Common myeloid progenitor, CD34-positive (primary cell): ENCODE measurements around the gene BRD1.

Experiments used
- CTCF ChIA-PET: fragments of 350-600 bp; sonication (Branson Sonifier 250); formaldehyde crosslinking; loops from one replicate; lab custom pipeline; 2021; ENCODE audit warnings: antibody characterized with exemption; lab: Charles Lee
- POLR2A ChIA-PET: fragments of 350-600 bp; sonication (Branson Sonifier 250); formaldehyde crosslinking; loops from one replicate; lab custom pipeline; 2021; ENCODE audit warnings: antibody characterized with exemption; lab: Charles Lee
- DNase-seq, 3 donors: peaks; one replicate each; pipeline versions ENCODE4 v3.0.0 to v3.0.0-alpha.2; 2013
- H3K27ac ChIP-seq, 2 experiments: 1 replicate in 1 of 2; 2 replicates in 1 of 2; pipeline ENCODE4 v1.7.0; 2013; ENCODE audit warnings: inconsistent platforms in 2 of 2, low read length in 2 of 2, mild to moderate bottlenecking in 2 of 2, low read depth in 1 of 2, moderate library complexity in 1 of 2; ENCODE audit not compliant: severe bottlenecking in 2 of 2, insufficient read depth in 1 of 2, poor library complexity in 1 of 2
- H3K27me3 ChIP-seq, 5 experiments: replicated peaks in 2 of 5; 1 replicate in 3 of 5; 2 replicates in 2 of 5; pipeline versions ENCODE4 v1.6.1 to v1.7.0; 2013; ENCODE audit warnings: low read length in 4 of 5, mild to moderate bottlenecking in 2 of 5, moderate library complexity in 2 of 5, inconsistent platforms in 1 of 5; ENCODE audit not compliant: insufficient read depth in 5 of 5, control insufficient read depth in 4 of 5
- H3K36me3 ChIP-seq, 4 experiments: 1 replicate in 2 of 4; 2 replicates in 2 of 4; pipeline versions ENCODE4 v1.6.1 to v1.7.0; 2013; ENCODE audit warnings: low read length in 3 of 4, control low read depth in 1 of 4, mild to moderate bottlenecking in 1 of 4; ENCODE audit not compliant: control insufficient read depth in 4 of 4, insufficient read depth in 4 of 4
- H3K4me1 ChIP-seq, 4 experiments: 1 replicate in 3 of 4; 2 replicates in 1 of 4; pipeline versions ENCODE4 v1.6.1 to v1.7.1; 2013; ENCODE audit warnings: low read length in 3 of 4, mild to moderate bottlenecking in 3 of 4, control low read depth in 1 of 4, inconsistent platforms in 1 of 4, moderate library complexity in 1 of 4; ENCODE audit not compliant: control insufficient read depth in 4 of 4, insufficient read depth in 4 of 4; ENCODE audit errors: control extremely low read depth in 1 of 4
- H3K4me3 ChIP-seq, 7 experiments: 1 replicate in 4 of 7; 2 replicates in 3 of 7; pipeline versions ENCODE4 v1.5.1 to v1.7.0; 2013; ENCODE audit warnings: mild to moderate bottlenecking in 7 of 7, low read length in 6 of 7, moderate library complexity in 6 of 7, inconsistent platforms in 2 of 7, low read depth in 2 of 7, control low read depth in 1 of 7; ENCODE audit not compliant: insufficient read depth in 4 of 7, control insufficient read depth in 1 of 7; ENCODE audit errors: extremely low read depth in 1 of 7
- H3K9me3 ChIP-seq, 5 experiments: 1 replicate in 4 of 5; 2 replicates in 1 of 5; pipeline versions ENCODE4 v1.6.1 to v1.7.1; 2013; ENCODE audit warnings: low read length in 4 of 5, mild to moderate bottlenecking in 2 of 5, inconsistent platforms in 1 of 5, low read depth in 1 of 5, moderate library complexity in 1 of 5; ENCODE audit not compliant: control insufficient read depth in 4 of 5, insufficient read depth in 2 of 5; ENCODE audit errors: control extremely low read depth in 1 of 5
- WGBS: methylation state at CpG from one replicate; pipeline ENCODE4 v1.1.5; 2013; ENCODE audit not compliant: insufficient coverage; 5-methylcytosine and 5-hydroxymethylcytosine counted together

The BRD1 gene

DNA sequence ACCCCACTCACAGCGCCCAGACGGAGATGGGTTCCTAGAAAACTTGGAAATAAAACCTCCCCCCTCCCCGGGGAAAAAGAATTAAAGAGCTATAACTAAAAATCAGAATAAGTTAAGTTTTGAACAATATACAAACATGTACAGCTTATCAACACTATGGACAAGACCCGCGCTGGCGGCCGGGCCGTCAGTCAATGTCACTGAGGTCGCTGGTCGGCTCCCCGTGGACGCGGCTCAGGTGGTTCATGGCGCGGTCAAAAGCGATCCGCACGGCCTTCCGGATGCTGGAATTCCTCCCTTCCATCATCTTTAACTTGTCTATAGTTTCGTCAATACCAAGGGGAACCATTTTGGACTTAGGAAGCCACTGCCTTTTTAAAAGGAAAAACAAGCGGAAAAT lies 53.6 kb downstream of the BRD1 start:
- POLR2A ChIA-PET = no interaction called here
- H3K4me3 ChIP-seq = no peak overlapping the region
- no peaks in the 10 kb centered on the region for H3K9me3 ChIP-seq
- DNase-seq = no peak
- peaks cover 0 to 41% (median 25%) of the 10 kb centered on the region in 4 experiments for H3K4me1 ChIP-seq
- no peak overlapping the region for H3K27ac ChIP-seq
- CTCF ChIA-PET = interaction anchor here (1.4 kb wide), 1 partner anchor 9 kb away, joined by 3 read pairs; no protein-coding TSS in a partner anchor
- peaks cover 5 to 61% (median 46%) of the 10 kb centered on the region in 4 experiments for H3K36me3 ChIP-seq
- 95% methylated on average over 19 of the region's 21 CpGs for WGBS
- no peaks in the 10 kb centered on the region for H3K27me3 ChIP-seq

DNA sequence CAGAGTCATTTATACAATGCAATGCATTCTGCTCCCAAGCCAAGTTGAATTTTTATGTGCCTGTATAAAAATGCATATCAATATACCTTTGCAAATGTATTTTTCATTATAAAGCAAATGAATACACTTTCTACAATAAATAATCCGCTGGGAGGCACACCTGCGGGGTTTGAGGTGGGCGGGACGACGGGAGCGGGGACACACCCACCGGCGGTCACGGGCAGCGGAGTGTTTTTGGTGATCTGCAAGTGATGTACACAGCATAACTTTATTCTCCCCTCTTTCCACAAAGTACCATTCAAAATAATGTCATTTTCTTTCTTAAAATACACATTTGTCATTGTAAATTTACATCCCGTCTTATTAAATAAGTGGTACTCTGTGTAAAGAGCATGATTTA lies 54.1 kb downstream of the BRD1 start:
- Histone ChIP-seq H3K36me3 (peaks cover 5 to 59% (median 45%) of the 10 kb centered on the region in 4 experiments), H3K27me3 (no peaks in the 10 kb centered on the region), H3K27ac (no peak overlapping the region), H3K9me3 (no peaks in the 10 kb centered on the region), H3K4me1 (peaks cover 0 to 41% (median 25%) of the 10 kb centered on the region in 4 experiments), H3K4me3 (no peak overlapping the region)
- DNase-seq = no peak
- CTCF ChIA-PET = interaction anchor here (1.4 kb wide), 1 partner anchor 8 kb away, joined by 3 read pairs; no protein-coding TSS in a partner anchor
- WGBS = 100% methylated on average over 6 of the region's 11 CpGs
- POLR2A ChIA-PET = no interaction called here

DNA sequence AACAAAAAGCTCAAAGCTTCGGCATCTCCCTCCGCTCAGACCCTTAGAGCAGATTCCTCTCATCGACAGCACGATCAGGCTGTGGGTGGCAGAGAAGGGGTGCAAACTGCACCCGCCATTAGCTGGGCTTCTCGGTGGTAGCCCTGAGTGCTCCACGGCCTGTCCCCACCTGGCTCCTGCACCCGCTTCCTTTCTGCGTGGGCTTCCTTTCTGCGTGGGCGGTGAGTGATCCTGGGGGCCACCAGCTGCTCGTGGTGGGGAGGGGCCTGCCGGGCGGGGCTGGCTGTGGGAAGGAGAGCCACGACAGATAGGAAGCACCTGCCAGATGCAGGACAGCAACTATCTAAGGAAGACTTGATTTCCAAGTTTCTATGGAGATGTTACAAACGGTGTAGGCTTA lies 55.0 kb downstream of the BRD1 start:
- DNase-seq = peak; percentile 25 to 86 (median 83)
- no peaks in the 10 kb centered on the region for H3K9me3 ChIP-seq
- peak overlapping the region in 2 of 7 experiments; percentile 5 to 16 for H3K4me3 ChIP-seq
- no peaks in the 10 kb centered on the region for H3K27me3 ChIP-seq
- peak overlapping the region in 1 of 2 experiments; percentile 58 for H3K27ac ChIP-seq
- H3K4me1 ChIP-seq = peaks cover 0 to 41% (median 25%) of the 10 kb centered on the region in 4 experiments
- POLR2A ChIA-PET = interaction anchor here (1.2 kb wide), 1 partner anchor 38 kb away, joined by 3 read pairs; no protein-coding TSS in a partner anchor
- H3K36me3 ChIP-seq = peaks cover 5 to 52% (median 39%) of the 10 kb centered on the region in 4 experiments
- WGBS = 42% methylated on average over 9 of the region's 16 CpGs
- CTCF ChIA-PET = interaction anchor here (0.7 to 1.0 kb wide), 3 partner anchors 17 to 40 kb away, joined by 3 read pairs; no protein-coding TSS in a partner anchor

DNA sequence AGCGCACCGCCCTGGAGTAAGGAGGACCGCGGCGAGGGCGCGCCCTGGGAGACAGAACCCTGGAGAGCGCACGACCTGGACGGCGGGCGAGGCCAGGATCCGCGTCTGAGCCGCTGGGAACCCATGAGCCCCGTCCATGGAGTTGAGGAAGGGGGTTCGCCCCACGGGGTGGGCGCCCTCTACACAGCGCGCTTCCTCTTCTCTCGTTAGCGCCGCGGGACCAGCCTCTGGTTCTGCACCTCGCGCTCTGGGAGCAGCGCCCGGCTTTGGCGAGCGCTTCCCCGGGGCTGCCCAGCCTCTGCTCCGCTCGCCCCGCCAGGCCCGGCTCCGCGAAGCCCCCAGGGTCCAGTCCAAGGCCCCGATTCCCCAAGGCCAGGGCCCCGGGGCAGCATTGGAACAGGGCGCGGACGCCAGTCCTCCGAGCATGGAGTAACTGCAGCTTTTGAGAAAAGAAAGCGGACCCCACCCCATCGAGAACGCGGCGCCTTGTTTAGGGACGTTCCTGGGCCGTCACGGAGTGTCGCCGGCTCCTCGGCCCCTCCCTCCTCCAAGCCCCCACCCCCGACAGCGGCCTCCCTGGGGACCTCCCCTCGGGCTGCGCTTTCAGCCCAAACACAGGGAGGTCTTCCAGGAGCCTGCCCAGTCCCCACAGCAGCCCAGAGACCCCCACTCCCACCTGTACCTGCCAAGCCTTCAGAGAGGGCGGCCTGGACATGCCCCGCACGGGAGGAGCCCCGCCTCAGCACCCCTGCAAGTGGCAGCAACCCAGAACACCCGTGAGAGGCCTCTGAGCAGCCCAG lies 56.2 kb downstream of the BRD1 start:
- POLR2A ChIA-PET = interaction anchor here (1.2 kb wide), 1 partner anchor 40 kb away, joined by 3 read pairs; no protein-coding TSS in a partner anchor

DNA sequence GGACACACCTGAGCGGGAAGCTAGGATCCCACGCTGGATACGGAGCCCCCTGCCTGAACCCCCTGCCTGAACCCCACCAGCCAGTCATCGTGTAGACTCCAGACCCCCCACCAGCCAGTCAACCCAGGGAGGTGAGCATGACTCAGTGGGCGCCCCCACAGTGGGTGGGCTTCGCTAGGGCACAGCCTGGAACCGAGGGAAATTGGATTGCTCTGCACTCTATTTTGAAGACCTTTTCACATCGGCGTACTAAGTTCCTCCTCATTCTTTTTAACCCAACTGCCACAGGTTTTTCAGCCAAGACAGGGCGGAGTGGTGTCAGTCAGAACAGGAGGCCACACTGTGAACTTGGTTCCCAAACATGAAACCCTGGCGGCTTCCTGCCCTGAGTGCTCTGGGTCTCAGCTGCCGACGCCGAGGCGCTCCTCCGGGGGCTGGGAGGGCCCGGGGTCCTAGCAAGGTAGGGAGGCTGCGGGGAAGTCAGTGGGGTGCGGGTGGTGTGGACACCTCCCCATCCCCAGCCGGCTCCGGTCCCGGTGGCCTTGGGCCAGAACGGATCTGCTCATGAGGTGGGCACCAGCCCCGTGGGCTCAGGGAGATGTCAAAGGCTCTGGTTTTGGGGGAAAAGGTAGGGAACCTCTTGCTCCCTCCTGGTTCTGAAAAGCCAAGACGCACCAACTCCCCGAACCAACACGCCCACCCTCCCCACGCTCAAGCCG lies 57.0 kb downstream of the BRD1 start:
- WGBS = 85% methylated on average over 19 of the region's 29 CpGs
- Histone ChIP-seq H3K9me3 (peaks cover 0 to 13% (median 10%) of the 10 kb centered on the region in 5 experiments), H3K27me3 (no peaks in the 10 kb centered on the region), H3K36me3 (peaks cover 2 to 32% (median 20%) of the 10 kb centered on the region in 4 experiments), H3K4me1 (peaks cover 0 to 41% (median 25%) of the 10 kb centered on the region in 4 experiments), H3K4me3 (peak overlapping the region in 2 of 7 experiments; percentile 36 to 48), H3K27ac (no peak overlapping the region)
- ChIA-PET POLR2A (no interaction called here), CTCF (no interaction called here)
- peak in 1 of 3 donors; percentile 36 for DNase-seq

More for the DNA sequence above, 56.2 kb downstream of the BRD1 start:
- Histone ChIP-seq H3K9me3 (peaks cover 0 to 8% (median 4%) of the 10 kb centered on the region in 5 experiments), H3K36me3 (peaks cover 2 to 39% (median 27%) of the 10 kb centered on the region in 4 experiments), H3K27me3 (no peaks in the 10 kb centered on the region), H3K4me3 (peak overlapping the region in 2 of 7 experiments; percentile 36 to 48), H3K27ac (no peak overlapping the region), H3K4me1 (peaks cover 0 to 41% (median 25%) of the 10 kb centered on the region in 4 experiments)
- WGBS = 69% methylated on average over 52 of the region's 64 CpGs
- CTCF ChIA-PET = interaction anchor here (0.9 kb wide), 1 partner anchor 20 kb away, joined by 3 read pairs; no protein-coding TSS in a partner anchor
- DNase-seq = peak in 1 of 3 donors; percentile 27

DNA sequence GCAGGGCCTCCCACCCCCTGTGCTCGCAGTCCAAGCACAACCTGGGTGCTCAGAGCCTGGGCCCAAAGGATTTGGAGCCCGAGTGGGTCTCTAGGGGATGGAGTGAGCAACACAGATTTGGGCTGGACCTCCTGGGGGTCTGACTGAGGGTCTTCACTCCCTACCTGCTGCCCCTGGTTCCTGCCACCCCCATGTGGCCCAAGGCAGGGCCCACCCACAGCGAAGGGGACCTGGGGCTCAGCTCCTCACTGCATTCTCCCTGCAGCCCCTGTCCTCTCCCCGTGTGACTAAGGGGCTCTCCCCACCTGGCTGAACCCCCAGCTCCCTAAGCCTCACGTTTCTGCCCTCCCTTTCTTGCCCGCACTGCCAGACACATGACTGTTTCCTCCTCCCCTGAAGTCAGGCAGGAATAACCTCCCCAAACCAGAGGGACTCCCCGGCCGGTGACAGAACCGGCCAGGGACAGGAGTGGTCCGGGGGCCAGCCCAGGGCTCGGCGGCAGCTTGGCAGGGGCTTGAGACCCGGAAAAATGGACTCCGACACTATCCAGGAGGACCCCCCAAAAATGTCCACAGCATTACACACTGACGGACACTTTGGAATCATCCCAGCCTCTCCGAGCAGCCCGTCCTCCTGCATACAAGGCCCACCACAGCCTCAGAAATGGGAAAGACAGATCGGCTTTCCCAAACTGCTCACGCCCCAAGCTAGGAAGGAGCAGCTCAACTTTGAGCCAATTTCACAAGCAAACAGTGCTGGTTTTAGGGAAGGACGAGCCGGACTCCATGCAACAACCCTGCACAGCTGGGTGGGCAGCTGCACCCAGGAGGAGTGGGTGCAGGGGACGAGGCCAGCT lies 57.8 kb downstream of the BRD1 start:
- Histone ChIP-seq H3K27me3 (no peaks in the 10 kb centered on the region), H3K4me3 (peak overlapping the region in 1 of 7 experiments; percentile 36), H3K36me3 (peaks cover 0 to 25% (median 15%) of the 10 kb centered on the region in 4 experiments), H3K27ac (no peak overlapping the region), H3K4me1 (peaks cover 0 to 37% (median 23%) of the 10 kb centered on the region in 4 experiments), H3K9me3 (peaks cover 0 to 16% (median 10%) of the 10 kb centered on the region in 5 experiments)
- ChIA-PET POLR2A (no interaction called here), CTCF (interaction anchor here (1.1 kb wide), 1 partner anchor 39 kb away, joined by 4 read pairs; no protein-coding TSS in a partner anchor)
- 97% methylated on average over 18 of the region's 22 CpGs for WGBS
- no peak for DNase-seq
